HL-60 (cell line): ENCODE results near the gene DIPK1A.

Experiments used
- DNase-seq, 2 experiments: peaks; one replicate each; pipeline ENCODE4 v3.0.0-alpha.2; 2010 to 2020; ENCODE audit warnings: low read depth in 1 of 2, low spot score in 1 of 2
- H3K27ac ChIP-seq: fragments of 250-450 bp; sonication (Bioruptor Pico); replicated peaks from 2 replicates; pipeline ENCODE4 v1.5.1; 2020; ENCODE audit warnings: mild to moderate bottlenecking, moderate library complexity
- H3K27me3 ChIP-seq: fragments of 250-450 bp; sonication (Bioruptor Pico); 2 replicates; pipeline ENCODE4 v1.5.1; 2021; ENCODE audit warnings: mild to moderate bottlenecking, moderate library complexity; ENCODE audit not compliant: insufficient read depth, poor library complexity, severe bottlenecking
- H3K4me3 ChIP-seq: replicated peaks from 2 replicates; pipeline ENCODE4 v1.5.1; 2011; ENCODE audit warnings: mild to moderate bottlenecking, control low read depth, low read length; ENCODE audit not compliant: insufficient read depth
- CTCF ChIP-seq: IDR thresholded peaks from one replicate; pipeline ENCODE4 v1.5.1; 2011; ENCODE audit warnings: low read length, control low read depth, inconsistent platforms; ENCODE audit not compliant: insufficient read depth
- GABPA ChIP-seq: IDR thresholded peaks from 2 replicates; pipeline ENCODE4 v1.6.1; 2012; ENCODE audit warnings: low read depth
- POLR2AphosphoS5 ChIP-seq: IDR thresholded peaks from 2 replicates; pipeline ENCODE4 v1.6.1; 2012; ENCODE audit warnings: low read depth
- REST ChIP-seq: IDR thresholded peaks from 2 replicates; pipeline ENCODE4 v1.6.1; 2012; ENCODE audit warnings: low read depth; ENCODE audit not compliant: insufficient replicate concordance
- SPI1 ChIP-seq: IDR thresholded peaks from 2 replicates; pipeline ENCODE4 v1.6.1; 2012; ENCODE audit warnings: low read depth, mild to moderate bottlenecking, borderline replicate concordance

Gene DIPK1A

DNA sequence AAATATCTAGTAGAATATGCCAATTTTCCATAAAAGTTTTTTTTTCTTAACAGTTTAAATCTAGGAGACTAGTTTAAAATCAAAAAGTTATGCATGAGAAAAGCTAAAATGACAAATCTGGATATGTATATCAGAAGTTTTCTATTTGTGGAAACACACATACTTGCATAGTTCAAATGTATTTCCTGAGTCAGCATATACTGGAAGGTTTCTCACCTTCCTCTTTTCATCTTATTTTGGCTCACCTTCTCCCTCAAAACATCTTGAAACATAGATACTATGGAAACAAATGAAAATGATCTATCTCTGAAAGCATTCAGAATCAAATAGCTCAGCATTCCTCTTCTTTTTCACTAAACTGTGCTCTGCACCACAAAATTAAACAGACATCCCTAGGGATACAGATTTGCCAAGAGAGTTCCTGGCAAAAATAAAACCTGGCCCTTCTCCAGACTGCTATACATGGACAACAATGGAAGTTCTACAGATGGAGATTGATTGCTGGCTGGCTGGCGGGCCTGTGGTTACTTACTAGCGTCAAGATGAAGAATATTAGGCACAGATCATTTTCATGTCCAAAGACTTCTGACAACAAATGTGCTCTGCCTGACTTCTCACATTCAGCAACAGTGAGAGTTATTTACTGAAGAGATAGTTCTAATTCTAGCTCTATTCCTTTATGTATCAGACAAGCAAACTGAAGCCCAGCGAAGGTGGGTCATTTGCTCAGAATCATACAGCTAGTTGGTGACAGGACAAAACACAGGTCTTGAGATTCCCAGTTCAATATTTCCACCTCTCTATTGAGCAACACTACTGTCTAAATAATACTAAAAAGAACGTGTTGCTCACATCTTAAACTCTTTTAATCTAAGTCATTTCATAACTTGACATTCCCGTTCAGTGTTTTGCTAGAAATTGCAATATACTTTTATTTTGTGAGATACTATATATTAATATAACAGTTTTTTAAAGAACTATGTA lies 26.6 kb downstream of the DIPK1A start:
- TF ChIP-seq POLR2AphosphoS5 (no peak), SPI1 (no peak), GABPA (no peak), REST (no peak), CTCF (no peak)

GRCh38 chr1:92933459-92933858 lies 27.8 kb downstream of the DIPK1A start:
- TF ChIP-seq GABPA (no peak), CTCF (no peak), POLR2AphosphoS5 (no peak), REST (no peak), SPI1 (no peak)
- H3K4me3 ChIP-seq: no peak overlapping the region
- DNase-seq: no peak
- no peak overlapping the region for H3K27ac ChIP-seq
- H3K27me3 ChIP-seq: peaks cover 3% of the 10 kb centered on the region

More for the DNA sequence above, 26.6 kb downstream of the DIPK1A start:
- DNase-seq: no peak
- Histone ChIP-seq H3K27ac (no peak overlapping the region), H3K27me3 (peaks cover 3% of the 10 kb centered on the region), H3K4me3 (no peak overlapping the region)

- TF ChIP-seq GABPA (no peak), REST (no peak), POLR2AphosphoS5 (no peak), CTCF (no peak), SPI1 (no peak)
- Histone ChIP-seq H3K27me3 (peaks cover 3% of the 10 kb centered on the region), H3K4me3 (no peak overlapping the region), H3K27ac (no peak overlapping the region)
- no peak for DNase-seq
Measured at GRCh38 chr1:92931691-92932090, 29.6 kb downstream of the DIPK1A start.
